GM23338 (cell line): ENCODE results near the gene LAMC2. TPM values are rescaled to one million over a fixed set of nuclear protein-coding genes. Genes with fewer than 3 reads are reported as not detected.

ENCODE experiments used
- ATAC-seq: fragments of 200-7000 bp; cut with Tn5 transposase; 3 replicates; pipeline ENCODE4 v1.9.1; 2020
- DNase-seq: peaks from one replicate; pipeline ENCODE4 v3.0.0-alpha.2; 2015; ENCODE audit warnings: low spot score
- H2AFZ ChIP-seq: fragments of 200-600 bp; sonication (generic); 2 replicates; pipeline ENCODE4 v1.8.0; 2016; ENCODE audit warnings: antibody characterized with exemption, mild to moderate bottlenecking, moderate library complexity
- H3F3A ChIP-seq: fragments of 200-600 bp; sonication (generic); replicated peaks from 2 replicates; pipeline ENCODE4 v1.8.0; 2017; ENCODE audit warnings: antibody characterized with exemption, mixed run types, low read depth
- H3K27ac ChIP-seq: fragments of 200-600 bp; sonication (generic); 2 replicates; pipeline ENCODE4 v1.6.1; 2016; ENCODE audit warnings: low read depth
- H3K27me3 ChIP-seq: fragments of 200-600 bp; sonication (generic); 2 replicates; pipeline ENCODE4 v1.8.0; 2016; ENCODE audit warnings: mild to moderate bottlenecking, mixed run types, moderate library complexity; ENCODE audit not compliant: insufficient read depth
- H3K36me3 ChIP-seq: fragments of 200-600 bp; sonication (generic); 2 replicates; pipeline ENCODE4 v1.8.0; 2016; ENCODE audit warnings: mild to moderate bottlenecking; ENCODE audit not compliant: insufficient read depth
- H3K4me1 ChIP-seq: fragments of 200-600 bp; sonication (generic); 2 replicates; pipeline ENCODE4 v1.8.0; 2016; ENCODE audit warnings: mild to moderate bottlenecking, moderate library complexity; ENCODE audit not compliant: insufficient read depth
- H3K4me2 ChIP-seq: fragments of 200-600 bp; sonication (generic); 2 replicates; pipeline ENCODE4 v1.7.1; 2017; ENCODE audit warnings: mixed run types
- H3K4me3 ChIP-seq: fragments of 200-600 bp; sonication (generic); 2 replicates; pipeline ENCODE4 v1.6.1; 2016; ENCODE audit warnings: mixed run types
- H3K79me2 ChIP-seq: fragments of 200-600 bp; sonication (generic); replicated peaks from 2 replicates; pipeline ENCODE4 v1.8.0; 2017; ENCODE audit warnings: mild to moderate bottlenecking; ENCODE audit not compliant: insufficient read depth
- H3K9me2 ChIP-seq: fragments of 200-600 bp; sonication (generic); 2 replicates; pipeline ENCODE4 v1.8.0; 2017; ENCODE audit not compliant: insufficient read depth
- H4K20me1 ChIP-seq: fragments of 200-600 bp; sonication (generic); replicated peaks from 2 replicates; pipeline ENCODE4 v1.8.0; 2017; ENCODE audit warnings: mild to moderate bottlenecking; ENCODE audit not compliant: insufficient read depth
- H3K27ac Mint-ChIP-seq: 2 replicates; pipeline ENCODE4 v1.8.0; 2020; ENCODE audit warnings: inconsistent platforms, mild to moderate bottlenecking, moderate library complexity, mixed read lengths
- H3K27me3 Mint-ChIP-seq: 3 replicates; pipeline ENCODE4 v1.8.0; 2022; ENCODE audit warnings: low read depth, mild to moderate bottlenecking, moderate library complexity, mixed read lengths, inconsistent platforms; ENCODE audit not compliant: insufficient read depth, poor library complexity
- H3K36me3 Mint-ChIP-seq: 3 replicates; pipeline ENCODE4 v1.8.0; 2021; ENCODE audit warnings: low read depth, mild to moderate bottlenecking, inconsistent platforms, moderate library complexity, mixed read lengths
- H3K4me1 Mint-ChIP-seq: 3 replicates; pipeline ENCODE4 v1.8.0; 2020; ENCODE audit warnings: mild to moderate bottlenecking, inconsistent platforms, mixed read lengths
- H3K4me3 Mint-ChIP-seq: 3 replicates; pipeline ENCODE4 v1.8.0; 2021; ENCODE audit warnings: moderate library complexity, mild to moderate bottlenecking, inconsistent platforms, mixed read lengths
- H3K9me3 Mint-ChIP-seq: 3 replicates; pipeline ENCODE4 v1.8.0; 2020; ENCODE audit warnings: moderate library complexity, mild to moderate bottlenecking, inconsistent platforms, mixed read lengths
- CREB1 ChIP-seq: fragments of 250-450 bp; sonication (Bioruptor Pico); IDR thresholded peaks from 2 replicates; pipeline ENCODE4 v1.5.0; 2020; ENCODE audit warnings: low read depth, mild to moderate bottlenecking, moderate library complexity
- JUNB ChIP-seq: IDR thresholded peaks from one replicate; pipeline ENCODE4 v1.6.1; 2016; ENCODE audit warnings: antibody characterized with exemption; ENCODE audit not compliant: unreplicated experiment
- NANOG ChIP-seq: IDR thresholded peaks from 2 replicates; pipeline ENCODE4 v1.6.1; 2016; ENCODE audit warnings: antibody characterized with exemption, borderline replicate concordance
- POLR2AphosphoS5 ChIP-seq: IDR thresholded peaks from 2 replicates; pipeline ENCODE4 v1.6.1; 2016; ENCODE audit warnings: antibody characterized with exemption, low read depth
- STAT1 ChIP-seq: IDR thresholded peaks from one replicate; pipeline ENCODE4 v1.6.1; 2016; ENCODE audit warnings: antibody characterized with exemption; ENCODE audit not compliant: unreplicated experiment
- polyA plus RNA-seq: library from polyadenylated mRNA; unstranded; fragments of >200 nt; fragmentation: Nextera tagmentation; extraction: Ambion mirVana; gene quantifications from 2 replicates; pipeline ENCODE4 v1.2.1, GENCODE V29; 2016
- total RNA-seq: library from RNA; depleted of rRNA; stranded (reverse); fragments of >200 nt; shearing (Covaris generic); gene quantifications from 2 replicates; pipeline ENCODE4 v1.2.3, GENCODE V29; 2014
- TF ChIP-seq, protein P1 (sequence below): IDR thresholded peaks from 2 replicates; pipeline ENCODE4 v1.6.1; 2016; ENCODE audit warnings: antibody characterized with exemption
- TF ChIP-seq, protein P2 (sequence below): fragments of 250-450 bp; sonication (Bioruptor Pico); IDR thresholded peaks from 2 replicates; pipeline ENCODE4 v1.5.0; 2020; ENCODE audit warnings: mild to moderate bottlenecking, moderate library complexity
- TF ChIP-seq, protein P3 (sequence below), 2 experiments: fragments of 200-600 bp in 1 of 2; sonication (generic) in 1 of 2; conservative IDR thresholded peaks; 2 replicates each; pipeline versions ENCODE4 v1.5.1 to v1.6.1; 2016 to 2017; ENCODE audit warnings: antibody characterized with exemption in 2 of 2, low read depth in 2 of 2, mild to moderate bottlenecking in 2 of 2, moderate library complexity in 1 of 2

Gene LAMC2
- total and polyA plus RNA-seq, 2 experiments from 2014 or later, result 4.3 to 19.5 TPM

DNA sequence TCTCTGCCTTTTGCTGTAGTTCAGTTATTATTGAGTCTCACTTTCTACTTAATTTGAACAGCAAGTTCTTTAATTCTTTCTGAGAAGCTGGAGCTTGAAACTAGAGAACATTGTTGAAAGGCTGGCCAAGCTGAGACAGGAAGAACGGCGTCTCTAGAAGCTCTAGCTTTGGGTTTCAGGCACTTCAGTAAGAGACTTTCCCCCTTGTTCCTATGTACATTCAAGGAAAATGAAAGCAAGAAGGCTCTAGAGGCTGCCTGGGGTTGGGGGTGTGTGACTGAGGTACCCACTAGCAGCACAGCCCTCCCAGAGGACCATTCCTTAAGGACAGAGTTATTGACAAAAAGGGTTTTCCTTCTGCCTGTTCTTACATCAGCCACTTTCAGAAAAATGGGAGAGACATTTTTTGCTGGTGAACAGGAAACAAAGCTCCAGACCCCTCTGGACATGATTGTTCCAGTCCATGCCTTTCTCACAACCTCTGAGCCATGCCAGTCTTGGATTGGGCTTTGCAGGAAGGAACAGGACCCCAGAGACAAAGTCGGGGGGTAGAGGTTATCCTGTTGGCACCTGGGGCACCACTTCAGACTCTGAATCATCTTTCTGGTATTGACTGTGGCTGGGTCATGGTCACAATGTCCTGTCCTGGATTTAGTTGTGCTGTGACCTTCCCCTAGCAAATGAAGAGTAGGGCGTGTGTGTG lies 63.1 kb downstream of the LAMC2 start:
- Mint-ChIP-seq H3K27me3 (no peaks in the 10 kb centered on the region), H3K9me3 (peaks cover 3% of the 10 kb centered on the region; the same call in 1 of the 3 replicates), H3K4me3 (no peak overlapping the region), H3K4me1 (peaks cover 9% of the 10 kb centered on the region), H3K36me3 (peaks cover 12% of the 10 kb centered on the region), H3K27ac (no peak overlapping the region)
- DNase-seq (no peak), ATAC-seq (no peak)
- Histone ChIP-seq H4K20me1 (no peaks in the 10 kb centered on the region), H3K27me3 (no peaks in the 10 kb centered on the region), H3K4me2 (no peak overlapping the region), H3F3A (no peaks in the 10 kb centered on the region; the same call in 1 of the 2 replicates), H3K9me2 (0 out of 2 replicates have a peak, but pooled peaks cover 3% of the 10 kb centered on the region), H3K4me3 (no peak overlapping the region), H3K4me1 (no peaks in the 10 kb centered on the region), H2AFZ (no peak overlapping the region), H3K79me2 (no peaks in the 10 kb centered on the region), H3K27ac (no peak overlapping the region), H3K36me3 (no peaks in the 10 kb centered on the region)
- TF ChIP-seq, protein P1, sequence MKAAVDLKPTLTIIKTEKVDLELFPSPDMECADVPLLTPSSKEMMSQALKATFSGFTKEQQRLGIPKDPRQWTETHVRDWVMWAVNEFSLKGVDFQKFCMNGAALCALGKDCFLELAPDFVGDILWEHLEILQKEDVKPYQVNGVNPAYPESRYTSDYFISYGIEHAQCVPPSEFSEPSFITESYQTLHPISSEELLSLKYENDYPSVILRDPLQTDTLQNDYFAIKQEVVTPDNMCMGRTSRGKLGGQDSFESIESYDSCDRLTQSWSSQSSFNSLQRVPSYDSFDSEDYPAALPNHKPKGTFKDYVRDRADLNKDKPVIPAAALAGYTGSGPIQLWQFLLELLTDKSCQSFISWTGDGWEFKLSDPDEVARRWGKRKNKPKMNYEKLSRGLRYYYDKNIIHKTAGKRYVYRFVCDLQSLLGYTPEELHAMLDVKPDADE, result no peak
- TF ChIP-seq NANOG, result no peak
- TF ChIP-seq, protein P2, sequence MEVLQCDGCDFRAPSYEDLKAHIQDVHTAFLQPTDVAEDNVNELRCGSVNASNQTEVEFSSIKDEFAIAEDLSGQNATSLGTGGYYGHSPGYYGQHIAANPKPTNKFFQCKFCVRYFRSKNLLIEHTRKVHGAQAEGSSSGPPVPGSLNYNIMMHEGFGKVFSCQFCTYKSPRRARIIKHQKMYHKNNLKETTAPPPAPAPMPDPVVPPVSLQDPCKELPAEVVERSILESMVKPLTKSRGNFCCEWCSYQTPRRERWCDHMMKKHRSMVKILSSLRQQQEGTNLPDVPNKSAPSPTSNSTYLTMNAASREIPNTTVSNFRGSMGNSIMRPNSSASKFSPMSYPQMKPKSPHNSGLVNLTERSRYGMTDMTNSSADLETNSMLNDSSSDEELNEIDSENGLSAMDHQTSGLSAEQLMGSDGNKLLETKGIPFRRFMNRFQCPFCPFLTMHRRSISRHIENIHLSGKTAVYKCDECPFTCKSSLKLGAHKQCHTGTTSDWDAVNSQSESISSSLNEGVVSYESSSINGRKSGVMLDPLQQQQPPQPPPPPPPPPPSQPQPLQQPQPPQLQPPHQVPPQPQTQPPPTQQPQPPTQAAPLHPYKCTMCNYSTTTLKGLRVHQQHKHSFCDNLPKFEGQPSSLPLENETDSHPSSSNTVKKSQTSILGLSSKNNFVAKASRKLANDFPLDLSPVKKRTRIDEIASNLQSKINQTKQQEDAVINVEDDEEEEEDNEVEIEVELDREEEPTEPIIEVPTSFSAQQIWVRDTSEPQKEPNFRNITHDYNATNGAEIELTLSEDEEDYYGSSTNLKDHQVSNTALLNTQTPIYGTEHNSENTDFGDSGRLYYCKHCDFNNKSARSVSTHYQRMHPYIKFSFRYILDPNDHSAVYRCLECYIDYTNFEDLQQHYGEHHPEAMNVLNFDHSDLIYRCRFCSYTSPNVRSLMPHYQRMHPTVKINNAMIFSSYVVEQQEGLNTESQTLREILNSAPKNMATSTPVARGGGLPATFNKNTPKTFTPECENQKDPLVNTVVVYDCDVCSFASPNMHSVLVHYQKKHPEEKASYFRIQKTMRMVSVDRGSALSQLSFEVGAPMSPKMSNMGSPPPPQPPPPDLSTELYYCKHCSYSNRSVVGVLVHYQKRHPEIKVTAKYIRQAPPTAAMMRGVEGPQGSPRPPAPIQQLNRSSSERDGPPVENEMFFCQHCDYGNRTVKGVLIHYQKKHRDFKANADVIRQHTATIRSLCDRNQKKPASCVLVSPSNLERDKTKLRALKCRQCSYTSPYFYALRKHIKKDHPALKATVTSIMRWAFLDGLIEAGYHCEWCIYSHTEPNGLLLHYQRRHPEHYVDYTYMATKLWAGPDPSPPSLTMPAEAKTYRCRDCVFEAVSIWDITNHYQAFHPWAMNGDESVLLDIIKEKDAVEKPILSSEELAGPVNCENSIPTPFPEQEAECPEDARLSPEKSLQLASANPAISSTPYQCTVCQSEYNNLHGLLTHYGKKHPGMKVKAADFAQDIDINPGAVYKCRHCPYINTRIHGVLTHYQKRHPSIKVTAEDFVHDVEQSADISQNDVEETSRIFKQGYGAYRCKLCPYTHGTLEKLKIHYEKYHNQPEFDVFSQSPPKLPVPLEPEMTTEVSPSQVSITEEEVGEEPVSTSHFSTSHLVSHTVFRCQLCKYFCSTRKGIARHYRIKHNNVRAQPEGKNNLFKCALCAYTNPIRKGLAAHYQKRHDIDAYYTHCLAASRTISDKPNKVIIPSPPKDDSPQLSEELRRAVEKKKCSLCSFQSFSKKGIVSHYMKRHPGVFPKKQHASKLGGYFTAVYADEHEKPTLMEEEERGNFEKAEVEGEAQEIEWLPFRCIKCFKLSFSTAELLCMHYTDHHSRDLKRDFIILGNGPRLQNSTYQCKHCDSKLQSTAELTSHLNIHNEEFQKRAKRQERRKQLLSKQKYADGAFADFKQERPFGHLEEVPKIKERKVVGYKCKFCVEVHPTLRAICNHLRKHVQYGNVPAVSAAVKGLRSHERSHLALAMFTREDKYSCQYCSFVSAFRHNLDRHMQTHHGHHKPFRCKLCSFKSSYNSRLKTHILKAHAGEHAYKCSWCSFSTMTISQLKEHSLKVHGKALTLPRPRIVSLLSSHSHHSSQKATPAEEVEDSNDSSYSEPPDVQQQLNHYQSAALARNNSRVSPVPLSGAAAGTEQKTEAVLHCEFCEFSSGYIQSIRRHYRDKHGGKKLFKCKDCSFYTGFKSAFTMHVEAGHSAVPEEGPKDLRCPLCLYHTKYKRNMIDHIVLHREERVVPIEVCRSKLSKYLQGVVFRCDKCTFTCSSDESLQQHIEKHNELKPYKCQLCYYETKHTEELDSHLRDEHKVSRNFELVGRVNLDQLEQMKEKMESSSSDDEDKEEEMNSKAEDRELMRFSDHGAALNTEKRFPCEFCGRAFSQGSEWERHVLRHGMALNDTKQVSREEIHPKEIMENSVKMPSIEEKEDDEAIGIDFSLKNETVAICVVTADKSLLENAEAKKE (CRISPR knock-in tag), result no peak
- TF ChIP-seq STAT1, result no peak
- TF ChIP-seq JUNB, result no peak
- TF ChIP-seq CREB1 (CRISPR knock-in tag), result no peak
- no peak for TF ChIP-seq POLR2AphosphoS5
- TF ChIP-seq, protein P3, sequence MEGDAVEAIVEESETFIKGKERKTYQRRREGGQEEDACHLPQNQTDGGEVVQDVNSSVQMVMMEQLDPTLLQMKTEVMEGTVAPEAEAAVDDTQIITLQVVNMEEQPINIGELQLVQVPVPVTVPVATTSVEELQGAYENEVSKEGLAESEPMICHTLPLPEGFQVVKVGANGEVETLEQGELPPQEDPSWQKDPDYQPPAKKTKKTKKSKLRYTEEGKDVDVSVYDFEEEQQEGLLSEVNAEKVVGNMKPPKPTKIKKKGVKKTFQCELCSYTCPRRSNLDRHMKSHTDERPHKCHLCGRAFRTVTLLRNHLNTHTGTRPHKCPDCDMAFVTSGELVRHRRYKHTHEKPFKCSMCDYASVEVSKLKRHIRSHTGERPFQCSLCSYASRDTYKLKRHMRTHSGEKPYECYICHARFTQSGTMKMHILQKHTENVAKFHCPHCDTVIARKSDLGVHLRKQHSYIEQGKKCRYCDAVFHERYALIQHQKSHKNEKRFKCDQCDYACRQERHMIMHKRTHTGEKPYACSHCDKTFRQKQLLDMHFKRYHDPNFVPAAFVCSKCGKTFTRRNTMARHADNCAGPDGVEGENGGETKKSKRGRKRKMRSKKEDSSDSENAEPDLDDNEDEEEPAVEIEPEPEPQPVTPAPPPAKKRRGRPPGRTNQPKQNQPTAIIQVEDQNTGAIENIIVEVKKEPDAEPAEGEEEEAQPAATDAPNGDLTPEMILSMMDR (conservative IDR thresholded peaks at IDR 0.05; ENCODE audit: low read depth in 2 of 2), result no peak
